ENCODE data around the gene IQCC.
"Not testable (repeated sequence)": the region's sequence is repeated elsewhere in the genome, so short reads cannot be mapped to it uniquely, and the experiment has no call there.

Gene IQCC

DNA sequence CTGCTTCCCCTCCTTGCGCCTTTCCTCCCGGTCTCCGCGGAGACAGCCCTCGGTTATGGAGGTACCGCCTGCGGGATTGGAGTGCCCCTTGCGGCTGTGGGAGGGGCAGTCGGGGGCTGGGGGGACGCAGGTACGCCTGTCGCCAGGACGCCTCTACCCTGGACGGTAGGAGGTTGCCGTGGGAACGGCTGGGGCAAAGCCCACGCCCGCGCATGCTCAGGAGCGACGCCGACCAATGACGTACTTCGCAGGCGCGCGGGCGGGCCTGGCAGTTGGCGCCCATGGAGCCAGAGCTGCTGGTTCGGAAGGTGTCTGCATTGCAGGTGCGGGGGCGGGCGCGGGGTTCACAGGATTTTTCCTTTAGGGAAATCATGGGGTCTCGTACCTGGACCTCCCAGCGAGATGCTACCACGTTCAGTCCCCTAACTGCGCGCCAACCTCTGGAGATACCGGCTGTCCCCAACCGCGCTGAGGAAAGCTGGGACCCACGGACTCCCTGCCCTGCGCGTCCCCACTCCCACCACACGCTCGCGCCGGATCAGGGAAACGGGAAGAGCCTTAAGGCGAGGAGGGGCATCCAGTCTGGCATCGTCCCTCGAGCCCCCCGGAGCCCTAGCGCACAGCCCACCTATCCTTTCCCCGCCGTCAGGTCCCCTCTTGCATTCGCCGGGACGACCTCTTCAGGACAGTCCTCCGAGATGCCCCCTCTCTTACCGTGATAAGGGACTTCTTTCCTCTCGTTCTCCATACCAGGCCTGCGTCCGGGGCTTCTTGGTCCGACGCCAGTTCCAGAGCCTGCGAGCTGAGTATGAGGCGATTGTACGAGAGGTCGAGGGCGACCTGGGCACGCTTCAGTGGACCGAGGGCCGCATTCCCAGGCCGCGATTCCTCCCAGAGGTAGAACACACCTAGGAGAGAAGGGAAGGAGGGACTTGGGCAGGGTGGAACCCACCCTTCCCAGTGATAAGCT lies at the start of gene IQCC:
IQCC (plus strand) TSS at position 271 of the 970 bp plus-strand sequence; CDS start at position 282, 11 bp downstream.
- peak; percentile 79 for DNase-seq

DNA sequence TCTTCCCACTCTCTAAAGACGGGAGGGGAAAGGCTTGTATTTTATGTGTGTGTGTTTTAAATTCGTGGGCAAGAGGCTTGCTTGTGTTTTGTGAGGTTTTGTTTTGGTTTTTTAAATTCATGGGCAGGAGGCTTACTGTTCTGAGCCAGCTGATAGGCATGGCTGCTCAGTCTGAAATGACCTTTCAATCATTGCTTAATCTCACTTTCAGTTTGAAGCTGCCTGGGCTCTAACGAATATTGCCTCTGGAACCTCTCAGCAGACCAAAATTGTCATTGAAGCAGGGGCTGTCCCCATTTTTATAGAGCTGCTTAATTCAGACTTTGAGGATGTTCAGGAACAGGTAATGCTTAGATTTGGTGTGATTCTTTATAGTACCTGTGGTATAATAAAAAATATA lies 46.3 kb upstream of the IQCC start:
- DNase-seq: no peak

DNA sequence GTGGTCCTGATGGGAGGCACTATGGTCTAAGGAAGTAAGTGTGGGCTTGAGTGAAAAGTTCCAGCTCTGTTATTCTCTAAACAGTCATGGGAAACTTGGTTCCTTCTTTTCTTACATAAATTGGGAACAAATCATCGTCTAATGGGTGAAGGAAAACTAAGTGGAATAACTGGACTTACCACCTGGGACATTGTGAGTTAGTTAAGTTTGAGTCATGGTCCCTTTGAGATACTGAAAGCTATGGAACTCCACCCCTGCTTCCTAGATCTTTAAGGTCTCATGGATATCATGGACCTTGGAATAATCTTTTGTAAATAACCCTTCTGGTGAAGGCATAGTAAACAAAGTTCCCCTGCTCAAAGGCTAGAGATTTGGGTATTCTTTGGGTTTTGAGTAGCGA lies 42.1 kb upstream of the IQCC start:
- no peak for DNase-seq

DNA sequence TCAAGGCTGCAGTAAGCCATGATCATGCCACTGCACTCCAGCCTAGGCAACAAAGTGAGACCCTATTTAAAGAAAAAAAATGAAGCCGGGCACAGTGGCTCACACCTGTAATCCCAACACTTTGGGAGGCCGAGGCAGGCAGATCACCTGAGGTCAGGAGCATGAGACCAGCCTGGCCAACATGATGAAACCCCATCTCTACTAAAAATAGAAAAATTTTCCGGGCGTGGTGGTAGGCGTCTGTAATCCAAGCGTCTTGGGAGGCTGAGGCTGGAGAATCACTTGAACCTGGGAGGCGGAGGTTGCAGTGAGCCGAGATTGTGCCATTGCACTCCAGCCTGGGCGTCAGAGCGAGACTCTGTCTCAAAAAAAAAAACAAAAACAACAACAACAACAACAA lies 39.8 kb upstream of the IQCC start:
- DNase-seq: not testable (repeated sequence)

DNA sequence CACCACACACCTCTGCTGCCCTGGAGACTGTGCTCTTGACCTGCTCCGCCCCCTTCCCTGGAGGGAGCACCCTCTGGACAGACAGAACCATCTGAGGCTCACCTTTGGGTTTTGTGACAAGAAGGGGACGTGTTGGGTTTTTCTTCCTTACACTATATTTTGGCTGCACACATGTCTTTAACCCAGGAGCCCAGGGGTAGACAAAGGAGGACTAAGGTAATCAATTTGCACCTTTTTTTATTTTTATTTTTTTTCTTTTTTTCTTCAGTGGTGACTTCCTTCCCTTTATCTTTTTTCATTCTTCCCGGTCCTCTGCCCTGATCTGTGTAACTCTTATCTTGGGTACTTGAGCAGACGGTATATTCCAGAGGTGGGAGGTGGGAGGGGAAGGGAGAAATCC lies 34.5 kb upstream of the IQCC start:
- DNase-seq: no peak

DNA sequence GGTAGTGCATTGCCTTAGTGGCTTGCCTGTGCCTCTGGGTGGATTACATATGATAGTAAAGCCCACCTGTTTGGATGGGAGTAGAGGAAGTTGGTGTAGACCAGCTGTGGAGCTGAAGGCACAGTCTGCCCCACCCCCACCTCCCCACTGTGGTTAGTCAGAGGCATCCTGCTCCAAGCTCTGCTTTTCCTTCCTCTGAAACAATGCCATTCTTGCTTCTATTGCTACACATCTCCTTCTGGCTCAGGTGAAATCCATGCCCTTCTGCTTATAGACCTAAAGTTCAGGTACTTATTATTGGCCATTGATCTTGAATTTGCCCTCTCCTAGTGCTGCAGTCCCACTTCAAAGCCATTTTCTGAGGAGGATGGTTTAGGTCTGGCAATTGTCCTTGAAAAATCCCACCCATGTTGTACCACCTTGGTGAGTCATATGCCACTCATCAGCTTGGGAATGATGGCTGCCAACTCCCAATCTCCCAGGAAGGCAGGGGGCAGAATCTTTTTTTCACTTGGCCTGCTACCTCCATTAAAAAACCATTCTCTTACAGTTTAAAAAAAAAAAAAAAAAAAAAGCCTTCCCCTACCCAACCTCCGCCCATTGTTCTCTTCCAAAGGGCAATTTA lies 32.7 kb upstream of the IQCC start:
- no peak for DNase-seq

DNA sequence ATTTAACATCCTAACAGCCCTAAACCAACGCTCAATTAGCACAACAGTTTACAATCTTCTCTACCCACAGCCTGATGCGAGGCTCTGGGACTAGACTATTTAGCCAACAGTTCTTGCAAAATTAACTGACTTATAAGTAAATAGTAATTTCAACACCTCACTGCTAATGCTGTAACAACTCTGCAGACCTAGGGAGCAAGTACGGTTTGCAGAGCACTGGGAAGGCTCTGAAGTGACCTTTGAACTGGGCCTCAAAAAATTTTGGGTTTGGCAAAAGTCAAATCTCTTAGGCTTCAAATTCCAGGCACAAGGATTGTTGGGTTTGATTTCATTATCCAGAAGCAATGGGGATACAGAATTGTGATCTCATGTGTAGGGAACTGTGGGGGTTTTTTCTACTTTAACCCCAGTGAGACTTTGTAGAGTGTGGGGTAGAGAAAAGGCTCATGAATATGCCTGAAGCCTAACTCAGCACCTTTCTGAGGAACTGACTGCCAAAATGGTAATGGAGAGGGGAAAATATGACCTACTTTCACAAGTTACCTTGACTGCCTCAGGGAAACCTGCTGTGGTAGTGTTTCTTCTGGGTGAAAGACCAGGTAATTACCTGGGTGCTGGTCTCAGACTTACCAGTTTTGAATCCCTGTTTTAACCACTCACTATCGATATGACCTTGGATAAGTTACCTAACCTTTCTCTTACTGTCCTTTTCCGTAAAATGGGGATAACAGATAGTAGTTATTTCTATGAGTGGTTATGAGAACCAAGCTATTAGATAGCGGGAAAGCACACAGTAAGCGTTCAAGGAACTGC lies 26.9 kb upstream of the IQCC start:
- DNase-seq: no peak

DNA sequence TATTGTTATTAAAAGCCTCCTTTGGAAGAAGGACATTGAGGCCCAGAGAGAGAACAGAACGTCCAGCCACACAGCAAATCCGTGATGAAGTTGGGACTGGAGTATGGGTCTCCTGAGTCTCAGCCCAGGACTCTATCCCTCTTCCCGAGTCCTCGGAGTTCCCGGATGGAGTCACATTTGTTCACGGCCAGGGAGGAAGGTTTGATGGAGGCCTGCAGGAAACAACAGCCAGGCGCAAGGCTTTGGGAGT lies 26.4 kb upstream of the IQCC start:
- no peak for DNase-seq

DNA sequence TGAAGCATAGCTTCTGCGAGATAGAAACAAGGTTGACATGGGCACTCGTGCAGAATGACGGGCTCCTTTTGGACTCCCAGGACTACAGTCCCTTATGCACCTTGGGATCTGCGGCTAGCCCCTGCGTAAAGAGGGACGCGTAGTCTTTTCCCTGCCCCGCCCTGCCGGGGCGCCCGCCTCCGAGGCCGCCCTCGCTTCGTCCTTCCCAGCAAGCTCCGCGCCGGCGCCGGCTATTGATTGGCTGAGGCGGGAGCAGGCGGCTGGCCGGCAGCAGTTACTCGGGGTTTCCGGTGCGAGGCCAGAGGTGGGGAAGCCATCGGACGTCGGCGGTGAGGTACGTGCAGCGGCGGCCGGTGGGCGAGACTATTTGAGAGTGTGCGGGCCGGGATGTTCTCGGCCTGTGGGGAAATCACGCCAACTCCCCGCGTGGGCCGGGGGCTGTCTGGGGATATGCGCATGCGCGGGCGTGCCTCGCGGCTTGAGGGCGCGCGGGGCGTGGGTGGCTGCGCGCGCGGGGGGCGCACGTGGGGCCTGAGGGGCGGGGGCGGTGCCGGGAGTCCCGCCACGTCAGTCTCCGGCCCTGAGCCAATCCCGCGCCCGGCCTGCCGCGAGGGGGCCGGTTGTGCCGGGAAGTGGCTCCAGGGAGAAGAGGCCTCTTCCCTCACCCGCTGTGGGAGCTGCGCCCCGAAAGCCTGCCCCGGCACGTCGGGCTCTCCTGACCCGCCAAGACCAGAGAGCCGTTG lies 25.9 kb upstream of the IQCC start, which contains the start of gene TXLNA:
TXLNA (plus strand) TSS at position 233 of the 743 bp plus-strand sequence. CDS start 671 bp downstream, outside the sequence.
- DNase-seq: peak; percentile 70

DNA sequence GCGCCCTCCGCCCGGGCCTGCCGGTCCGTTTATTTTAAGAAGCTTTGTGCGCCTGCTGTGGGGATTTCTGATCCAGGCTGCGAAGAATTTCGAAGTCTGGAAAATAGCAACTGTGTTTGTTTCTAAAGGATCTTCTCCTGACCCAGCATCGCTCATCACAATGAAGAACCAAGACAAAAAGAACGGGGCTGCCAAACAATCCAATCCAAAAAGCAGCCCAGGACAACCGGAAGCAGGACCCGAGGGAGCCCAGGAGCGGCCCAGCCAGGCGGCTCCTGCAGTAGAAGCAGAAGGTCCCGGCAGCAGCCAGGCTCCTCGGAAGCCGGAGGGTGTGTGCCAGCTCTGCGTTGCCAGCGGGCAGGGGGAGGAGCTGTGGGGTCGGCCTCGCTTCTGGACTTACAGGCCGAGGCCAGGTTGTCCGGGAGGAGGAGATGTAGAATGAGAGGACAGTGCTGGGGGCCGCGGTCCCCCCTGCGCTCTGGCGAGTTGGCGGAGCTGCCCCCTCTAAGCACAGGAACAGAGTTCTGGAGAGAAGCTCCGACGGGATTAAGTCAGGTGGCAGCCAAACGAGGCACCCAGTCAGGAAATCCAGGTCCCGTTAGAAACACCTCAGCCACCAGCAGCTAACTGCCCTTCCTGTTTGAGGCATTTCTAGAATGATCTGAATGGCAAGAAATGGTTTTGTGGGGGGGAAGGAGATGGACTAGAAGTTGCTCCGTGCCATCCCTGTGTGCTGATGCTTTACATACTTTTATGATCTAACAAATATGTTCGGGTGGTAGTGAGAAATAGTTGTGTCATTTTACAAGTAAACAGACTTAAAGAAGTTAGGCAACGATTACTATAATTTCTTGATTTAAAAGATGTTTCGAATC lies 25.0 kb upstream of the IQCC start:
- no peak for DNase-seq

DNA sequence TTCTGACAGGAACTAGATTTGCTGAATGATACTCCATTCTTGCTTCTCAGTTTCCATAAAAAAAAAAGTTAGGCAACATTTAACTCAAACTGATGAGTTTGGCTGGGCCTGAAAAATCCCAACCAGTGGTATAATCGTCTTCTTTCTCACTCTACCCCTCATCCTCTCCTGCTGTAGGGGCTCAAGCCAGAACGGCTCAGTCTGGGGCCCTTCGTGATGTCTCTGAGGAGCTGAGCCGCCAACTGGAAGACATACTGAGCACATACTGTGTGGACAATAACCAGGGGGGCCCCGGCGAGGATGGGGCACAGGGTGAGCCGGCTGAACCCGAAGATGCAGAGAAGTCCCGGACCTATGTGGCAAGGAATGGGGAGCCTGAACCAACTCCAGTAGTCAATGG lies 24.4 kb upstream of the IQCC start:
- DNase-seq: no peak

DNA sequence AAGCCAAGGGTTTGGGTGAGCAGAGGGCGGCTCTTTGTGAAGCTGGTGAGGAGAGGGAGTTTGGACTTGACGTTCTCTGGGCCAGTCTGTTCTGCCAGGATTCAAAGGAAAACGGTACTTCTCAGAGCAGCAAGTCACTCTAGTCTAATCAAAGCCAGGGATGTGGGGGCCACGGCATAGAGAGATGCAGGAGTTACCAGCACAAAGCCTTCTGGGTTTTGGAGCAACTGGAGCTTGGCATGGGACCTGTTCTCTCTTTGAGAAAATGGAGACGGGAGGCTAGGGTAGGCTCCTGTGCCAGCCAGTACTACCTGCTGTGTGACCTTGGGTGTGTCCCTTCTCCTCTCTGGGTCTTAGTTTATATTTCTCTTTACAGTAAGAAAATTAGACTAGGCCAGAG lies 23.9 kb upstream of the IQCC start:
- no peak for DNase-seq

DNA sequence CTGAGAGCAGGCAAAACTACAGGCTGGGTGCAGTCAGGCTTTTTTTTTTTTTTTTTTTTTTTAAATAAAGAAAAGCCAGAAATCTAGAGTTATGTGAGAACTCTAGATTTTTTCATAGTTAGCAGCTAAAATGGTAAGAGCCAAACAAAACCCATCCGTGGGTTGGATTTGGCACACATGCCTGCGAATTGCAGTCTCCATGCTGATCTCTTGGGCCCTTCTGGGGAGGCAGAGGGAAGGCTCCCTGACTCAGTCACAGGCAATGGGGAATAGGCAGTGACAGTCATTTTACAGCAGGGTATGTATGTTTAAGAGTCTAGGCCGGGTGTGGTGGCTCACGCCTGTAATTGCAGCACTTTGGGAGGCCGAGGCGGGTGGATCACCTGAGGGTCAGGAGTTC lies 23.4 kb upstream of the IQCC start:
- DNase-seq: no peak

DNA sequence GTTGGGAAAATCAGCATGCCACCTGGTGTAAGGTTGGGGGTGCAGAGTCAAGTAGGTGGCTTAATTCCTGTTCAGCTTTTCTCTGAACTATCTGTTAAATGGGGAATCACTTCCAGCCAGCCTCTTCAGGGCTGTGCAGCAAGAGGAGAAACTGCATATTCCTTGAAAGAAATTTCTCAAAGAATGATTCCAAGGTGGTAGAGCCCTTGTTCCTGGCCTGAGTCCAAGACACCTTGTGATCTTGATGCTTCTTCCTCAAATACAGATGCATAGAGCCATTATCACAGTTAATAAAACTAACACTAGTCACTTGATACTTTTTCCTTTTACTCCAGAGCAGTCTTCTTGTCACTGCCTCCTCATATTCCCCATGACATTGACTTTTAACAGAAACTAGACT lies 20.8 kb upstream of the IQCC start:
- no peak for DNase-seq

DNA sequence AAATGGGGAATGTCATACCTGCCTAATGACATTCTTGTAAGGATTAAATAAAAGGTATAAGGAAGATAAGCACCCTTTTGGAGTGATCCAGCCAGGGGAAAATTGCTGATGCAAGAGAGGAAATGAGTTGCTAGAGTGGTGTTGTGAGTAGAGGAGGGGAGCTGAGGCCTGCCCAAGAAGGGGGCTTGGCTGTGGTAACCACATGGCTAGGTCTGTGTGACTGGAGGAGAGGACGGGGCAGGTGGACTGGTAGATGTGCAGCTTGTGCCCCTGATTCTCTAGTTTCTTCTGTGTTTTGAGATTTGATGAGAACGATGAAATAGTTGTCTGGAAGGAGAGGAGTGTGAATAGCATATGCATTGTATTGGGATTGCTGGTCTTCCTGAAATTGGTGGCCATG lies 19.4 kb upstream of the IQCC start:
- no peak for DNase-seq

DNA sequence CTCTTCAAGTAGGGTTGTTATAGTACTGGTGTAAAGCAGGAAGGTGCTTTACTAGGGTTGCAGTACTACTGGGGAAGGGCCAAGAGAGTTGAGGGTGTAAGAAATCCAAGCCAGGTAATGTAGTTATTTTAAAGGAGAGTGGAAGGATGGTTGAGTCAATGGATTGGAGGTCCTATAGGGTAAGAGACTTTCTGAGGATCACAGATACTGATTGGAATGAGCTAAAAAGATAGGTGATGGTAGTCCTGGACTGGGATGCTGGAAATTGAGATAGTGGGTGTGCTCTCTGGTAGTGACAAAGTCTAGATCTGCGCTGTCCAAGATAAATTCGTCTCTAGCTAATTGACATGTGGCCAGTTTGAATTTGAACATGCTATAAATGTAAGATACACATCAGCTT lies 19.0 kb upstream of the IQCC start:
- no peak for DNase-seq

DNA sequence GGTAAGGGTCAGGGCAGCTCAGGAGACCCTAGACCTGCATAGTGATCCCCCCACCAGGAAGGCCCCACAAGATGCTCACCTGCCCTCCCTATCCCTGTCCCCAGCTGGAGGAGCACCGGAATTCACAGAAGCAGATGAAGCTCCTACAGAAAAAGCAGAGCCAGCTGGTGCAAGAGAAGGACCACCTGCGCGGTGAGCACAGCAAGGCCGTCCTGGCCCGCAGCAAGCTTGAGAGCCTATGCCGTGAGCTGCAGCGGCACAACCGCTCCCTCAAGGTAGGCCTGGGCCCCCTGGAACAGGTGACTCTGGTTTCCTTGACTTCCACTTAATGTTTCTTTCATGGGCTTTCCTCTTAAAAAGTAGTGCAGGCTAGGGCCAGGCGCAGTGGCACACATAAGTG lies 17.6 kb upstream of the IQCC start:
- DNase-seq: no peak

DNA sequence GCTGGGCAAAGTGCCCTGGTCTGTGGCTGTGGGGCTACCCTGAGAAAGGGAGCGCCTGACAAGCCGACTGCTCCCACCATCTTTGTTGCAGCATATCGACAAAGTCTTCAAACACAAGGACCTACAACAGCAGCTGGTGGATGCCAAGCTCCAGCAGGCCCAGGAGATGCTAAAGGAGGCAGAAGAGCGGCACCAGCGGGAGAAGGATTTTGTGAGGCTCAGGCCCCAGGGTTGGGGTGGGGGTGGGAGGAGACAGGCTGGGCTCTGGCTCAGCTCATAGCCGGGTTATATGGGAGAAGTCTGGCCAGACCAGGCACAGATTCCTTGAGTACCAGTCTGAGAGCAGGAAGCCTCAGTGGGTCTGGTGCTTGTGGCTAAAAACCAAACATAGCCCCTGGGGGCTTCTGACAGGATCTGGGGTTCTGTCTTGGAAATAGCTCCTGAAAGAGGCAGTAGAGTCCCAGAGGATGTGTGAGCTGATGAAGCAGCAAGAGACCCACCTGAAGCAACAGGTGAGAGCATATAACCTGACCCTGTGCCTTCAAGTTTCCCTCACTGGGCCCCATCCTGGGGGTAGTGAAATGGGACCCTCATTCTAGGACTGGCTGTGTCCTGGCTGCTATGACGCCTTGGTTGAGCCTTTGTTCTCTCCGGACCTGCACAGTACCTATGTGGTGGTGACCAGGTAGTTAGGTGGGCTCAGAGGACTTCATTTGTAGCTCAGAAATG lies 13.1 kb upstream of the IQCC start:
- DNase-seq: no peak

DNA sequence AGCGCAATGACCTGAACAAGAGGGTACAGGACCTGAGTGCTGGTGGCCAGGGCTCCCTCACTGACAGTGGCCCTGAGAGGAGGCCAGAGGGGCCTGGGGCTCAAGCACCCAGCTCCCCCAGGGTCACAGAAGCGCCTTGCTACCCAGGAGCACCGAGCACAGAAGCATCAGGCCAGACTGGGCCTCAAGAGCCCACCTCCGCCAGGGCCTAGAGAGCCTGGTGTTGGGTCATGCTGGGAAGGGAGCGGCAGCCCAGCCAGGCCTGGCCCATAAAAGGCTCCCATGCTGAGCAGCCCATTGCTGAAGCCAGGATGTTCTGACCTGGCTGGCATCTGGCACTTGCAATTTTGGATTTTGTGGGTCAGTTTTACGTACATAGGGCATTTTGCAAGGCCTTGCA lies 10.5 kb upstream of the IQCC start:
- no peak for DNase-seq

DNA sequence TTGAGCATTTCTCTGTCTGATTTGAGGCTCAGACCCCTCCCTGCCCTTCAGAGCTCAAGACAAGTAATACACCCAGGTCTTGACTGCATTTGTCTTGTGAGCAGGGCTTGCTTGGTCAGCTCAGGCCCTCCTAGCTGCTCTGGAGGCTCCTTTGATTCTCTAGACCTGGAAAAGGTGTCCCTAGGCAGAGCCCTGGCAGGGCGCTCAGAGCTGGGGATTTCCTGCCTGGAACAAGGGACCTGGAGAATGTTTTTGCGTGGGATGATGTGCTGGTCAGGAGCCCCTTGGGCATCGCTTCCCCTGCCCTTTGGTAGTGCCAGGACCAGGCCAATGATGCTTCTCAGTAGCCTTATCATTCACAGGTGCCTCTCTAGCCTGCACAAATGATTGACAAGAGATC lies 9.9 kb upstream of the IQCC start:
- DNase-seq: no peak

Measured in NCI-H748 treated with DMSO at 0.1 percent for 48 hours (cell line).